Prostate gland (tissue), 2 donors: ENCODE results near the gene ERC2.

Experiments used
- POLR2A ChIP-seq: fragments of 450-650 bp; IDR thresholded peaks from one replicate; pipeline ENCODE4 v1.6.1; 2016; ENCODE audit warnings: antibody characterized with exemption, mild to moderate bottlenecking
- POLR2AphosphoS5 ChIP-seq: sonication (generic); formaldehyde crosslinking; IDR thresholded peaks from one replicate; pipeline ENCODE4 v1.6.1; 2017; ENCODE audit warnings: antibody characterized with exemption
- TF ChIP-seq, protein P1 (sequence below), 4 experiments: fragments of 200-600 bp in 2 of 4; fragments of 450-650 bp in 2 of 4; sonication (generic) in 2 of 4; IDR thresholded peaks; 1 replicate in 3 of 4; 2 replicates in 1 of 4; pipeline ENCODE4 v1.5.1; 2016 to 2019; ENCODE audit warnings: antibody characterized with exemption in 4 of 4, mild to moderate bottlenecking in 2 of 4, moderate library complexity in 2 of 4

DNA sequence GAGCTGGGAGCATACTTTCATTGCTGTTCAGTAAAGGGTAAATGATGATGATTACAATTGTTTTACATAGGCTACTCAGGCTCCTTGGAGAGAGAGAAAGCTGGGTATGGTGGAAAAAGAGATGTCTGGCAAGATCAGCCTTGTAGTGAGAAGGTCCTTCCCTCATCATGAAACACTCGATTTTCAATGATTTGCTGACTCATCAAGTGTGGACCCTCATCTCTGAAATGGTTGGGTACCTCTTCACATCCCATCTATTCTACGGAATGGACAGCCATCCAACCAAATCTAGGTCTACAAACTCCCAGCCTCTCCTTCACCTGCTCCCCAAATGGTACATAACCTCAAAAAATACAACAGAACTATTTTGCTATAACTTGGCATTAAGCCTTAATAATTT lies 610.6 kb downstream of the ERC2 start:
- no peak for TF ChIP-seq POLR2A
- TF ChIP-seq, protein P1, sequence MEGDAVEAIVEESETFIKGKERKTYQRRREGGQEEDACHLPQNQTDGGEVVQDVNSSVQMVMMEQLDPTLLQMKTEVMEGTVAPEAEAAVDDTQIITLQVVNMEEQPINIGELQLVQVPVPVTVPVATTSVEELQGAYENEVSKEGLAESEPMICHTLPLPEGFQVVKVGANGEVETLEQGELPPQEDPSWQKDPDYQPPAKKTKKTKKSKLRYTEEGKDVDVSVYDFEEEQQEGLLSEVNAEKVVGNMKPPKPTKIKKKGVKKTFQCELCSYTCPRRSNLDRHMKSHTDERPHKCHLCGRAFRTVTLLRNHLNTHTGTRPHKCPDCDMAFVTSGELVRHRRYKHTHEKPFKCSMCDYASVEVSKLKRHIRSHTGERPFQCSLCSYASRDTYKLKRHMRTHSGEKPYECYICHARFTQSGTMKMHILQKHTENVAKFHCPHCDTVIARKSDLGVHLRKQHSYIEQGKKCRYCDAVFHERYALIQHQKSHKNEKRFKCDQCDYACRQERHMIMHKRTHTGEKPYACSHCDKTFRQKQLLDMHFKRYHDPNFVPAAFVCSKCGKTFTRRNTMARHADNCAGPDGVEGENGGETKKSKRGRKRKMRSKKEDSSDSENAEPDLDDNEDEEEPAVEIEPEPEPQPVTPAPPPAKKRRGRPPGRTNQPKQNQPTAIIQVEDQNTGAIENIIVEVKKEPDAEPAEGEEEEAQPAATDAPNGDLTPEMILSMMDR (IDR thresholded peaks at IDR 0.05), result no peak
- no peak for TF ChIP-seq POLR2AphosphoS5
